GM13976 (cell line): ENCODE results near the gene CNRIP1.

Experiments
- DNase-seq: peaks from one replicate; pipeline ENCODE4 v3.0.0; 2012; ENCODE audit warnings: low spot score
- in situ Hi-C: fragments of 300-500 bp; cut with MboI; formaldehyde crosslinking; loops from one replicate; pipeline ENCODE4 v1.12.0; 2022; ENCODE audit warnings: low sequenced_read_pairs, mixed read lengths, inconsistent platforms; ENCODE audit not compliant: unreplicated experiment
- TF ChIP-seq, protein P1 (sequence below): IDR thresholded peaks from 2 replicates; pipeline ENCODE4 v1.5.1; 2012; ENCODE audit warnings: borderline replicate concordance, mild to moderate bottlenecking; ENCODE audit not compliant: insufficient read depth; ENCODE audit errors: extremely low read depth, missing control alignments, control extremely low read depth

Gene CNRIP1, protein sequence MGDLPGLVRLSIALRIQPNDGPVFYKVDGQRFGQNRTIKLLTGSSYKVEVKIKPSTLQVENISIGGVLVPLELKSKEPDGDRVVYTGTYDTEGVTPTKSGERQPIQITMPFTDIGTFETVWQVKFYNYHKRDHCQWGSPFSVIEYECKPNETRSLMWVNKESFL

DNA sequence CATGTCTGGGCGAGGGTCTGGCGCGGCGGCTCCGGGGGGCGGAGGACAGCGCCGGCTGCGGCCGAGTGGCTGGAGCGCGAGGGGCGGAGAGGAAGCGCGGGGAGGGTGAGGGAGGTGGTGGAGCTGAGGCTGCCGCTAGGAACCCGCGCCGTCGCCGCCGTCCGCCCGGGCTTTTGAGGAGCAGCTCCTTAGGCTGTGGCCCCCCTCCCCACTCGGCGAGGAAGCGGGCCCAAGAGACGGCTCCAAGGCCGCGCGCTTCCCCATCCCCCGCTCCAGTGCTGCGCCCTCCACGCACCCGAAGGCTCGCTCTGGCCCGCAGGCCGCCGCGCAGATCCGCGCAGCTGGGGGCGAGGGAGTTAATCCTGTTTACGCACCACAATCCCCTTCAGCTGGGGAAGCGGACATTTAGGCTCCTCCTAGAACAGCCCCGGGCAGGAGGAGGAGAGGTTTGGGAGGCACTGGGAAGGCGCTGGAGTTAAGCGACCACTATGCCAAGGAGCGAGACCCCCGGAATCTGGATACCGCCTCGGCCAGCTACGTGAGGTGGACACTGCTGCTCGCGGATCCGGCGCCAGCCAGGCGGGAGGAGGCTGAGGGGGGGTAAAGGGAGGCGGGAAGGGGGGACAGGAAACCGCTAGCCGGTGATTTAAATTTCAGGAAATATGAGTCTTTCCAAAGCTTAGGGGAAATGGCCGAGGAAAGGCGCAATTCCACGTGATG lies at the start of gene CNRIP1:
Gene CNRIP1 (minus strand): TSS at position 552 of the 720 bp plus-strand sequence. CDS start 549 bp downstream, at position 3.
- in situ Hi-C loops: no loop called here
- DNase-seq: peak; percentile 48
- TF ChIP-seq, protein P1, sequence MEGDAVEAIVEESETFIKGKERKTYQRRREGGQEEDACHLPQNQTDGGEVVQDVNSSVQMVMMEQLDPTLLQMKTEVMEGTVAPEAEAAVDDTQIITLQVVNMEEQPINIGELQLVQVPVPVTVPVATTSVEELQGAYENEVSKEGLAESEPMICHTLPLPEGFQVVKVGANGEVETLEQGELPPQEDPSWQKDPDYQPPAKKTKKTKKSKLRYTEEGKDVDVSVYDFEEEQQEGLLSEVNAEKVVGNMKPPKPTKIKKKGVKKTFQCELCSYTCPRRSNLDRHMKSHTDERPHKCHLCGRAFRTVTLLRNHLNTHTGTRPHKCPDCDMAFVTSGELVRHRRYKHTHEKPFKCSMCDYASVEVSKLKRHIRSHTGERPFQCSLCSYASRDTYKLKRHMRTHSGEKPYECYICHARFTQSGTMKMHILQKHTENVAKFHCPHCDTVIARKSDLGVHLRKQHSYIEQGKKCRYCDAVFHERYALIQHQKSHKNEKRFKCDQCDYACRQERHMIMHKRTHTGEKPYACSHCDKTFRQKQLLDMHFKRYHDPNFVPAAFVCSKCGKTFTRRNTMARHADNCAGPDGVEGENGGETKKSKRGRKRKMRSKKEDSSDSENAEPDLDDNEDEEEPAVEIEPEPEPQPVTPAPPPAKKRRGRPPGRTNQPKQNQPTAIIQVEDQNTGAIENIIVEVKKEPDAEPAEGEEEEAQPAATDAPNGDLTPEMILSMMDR: no peak

DNA sequence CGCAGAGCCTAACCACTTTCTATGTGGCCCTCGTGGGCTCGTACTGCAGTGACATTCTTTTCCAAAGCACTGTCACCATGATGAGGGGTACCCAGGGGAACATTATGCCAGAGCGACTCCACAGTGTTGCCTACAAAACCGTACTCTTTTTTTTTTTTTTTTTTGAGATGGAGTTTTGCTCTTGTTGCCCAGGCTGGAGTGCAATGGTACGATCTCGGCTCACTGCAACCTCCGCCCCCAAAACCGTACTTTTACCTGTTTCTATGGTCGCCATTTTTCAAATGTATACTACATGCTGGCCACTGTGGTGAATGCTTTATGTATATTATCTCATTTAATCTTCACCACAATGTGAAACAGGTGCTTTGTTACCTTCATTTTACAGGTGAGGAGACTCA lies 49.6 kb upstream of the CNRIP1 start:
- DNase-seq: no peak
- TF ChIP-seq, protein P1: no peak
- in situ Hi-C loops: loop anchor here (10.0 kb wide), 1 partner anchor 65 kb away; no protein-coding TSS in a partner anchor

DNA sequence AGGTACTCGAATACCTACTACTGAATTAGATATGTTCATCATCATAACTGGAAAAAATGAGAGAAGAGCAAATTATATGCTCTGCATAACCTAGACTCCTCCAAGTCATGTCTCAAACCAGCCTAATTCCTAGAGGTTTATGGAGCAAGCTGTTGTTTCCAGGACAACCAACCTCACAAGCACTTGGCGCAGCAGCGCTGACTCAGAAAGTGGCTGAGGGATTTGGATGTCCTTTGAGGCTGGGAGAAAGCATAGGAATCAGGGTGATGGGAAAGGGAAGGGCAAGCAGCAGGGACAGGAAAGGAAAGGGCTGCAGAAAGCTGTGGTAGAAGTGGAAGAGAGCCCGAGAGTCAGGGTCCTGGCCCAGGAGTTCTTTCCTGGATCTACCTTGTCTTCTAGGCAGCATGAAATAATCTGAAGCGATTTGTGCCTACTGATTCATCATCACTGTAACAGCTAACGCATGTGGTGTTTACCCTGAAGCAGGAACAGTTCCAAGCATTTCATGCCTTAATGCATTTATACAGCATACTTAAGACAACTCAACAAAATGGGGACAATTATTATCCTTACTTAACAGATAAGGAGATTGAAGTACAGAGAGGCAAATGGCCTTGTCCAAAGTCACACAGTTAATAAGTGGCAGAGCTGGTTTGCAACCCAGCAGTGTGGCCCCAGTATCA lies 49.0 kb upstream of the CNRIP1 start:
- TF ChIP-seq, protein P1: no peak
- in situ Hi-C loops: loop anchor here (10.0 kb wide), 1 partner anchor 66 kb away; no protein-coding TSS in a partner anchor
- no peak for DNase-seq

DNA sequence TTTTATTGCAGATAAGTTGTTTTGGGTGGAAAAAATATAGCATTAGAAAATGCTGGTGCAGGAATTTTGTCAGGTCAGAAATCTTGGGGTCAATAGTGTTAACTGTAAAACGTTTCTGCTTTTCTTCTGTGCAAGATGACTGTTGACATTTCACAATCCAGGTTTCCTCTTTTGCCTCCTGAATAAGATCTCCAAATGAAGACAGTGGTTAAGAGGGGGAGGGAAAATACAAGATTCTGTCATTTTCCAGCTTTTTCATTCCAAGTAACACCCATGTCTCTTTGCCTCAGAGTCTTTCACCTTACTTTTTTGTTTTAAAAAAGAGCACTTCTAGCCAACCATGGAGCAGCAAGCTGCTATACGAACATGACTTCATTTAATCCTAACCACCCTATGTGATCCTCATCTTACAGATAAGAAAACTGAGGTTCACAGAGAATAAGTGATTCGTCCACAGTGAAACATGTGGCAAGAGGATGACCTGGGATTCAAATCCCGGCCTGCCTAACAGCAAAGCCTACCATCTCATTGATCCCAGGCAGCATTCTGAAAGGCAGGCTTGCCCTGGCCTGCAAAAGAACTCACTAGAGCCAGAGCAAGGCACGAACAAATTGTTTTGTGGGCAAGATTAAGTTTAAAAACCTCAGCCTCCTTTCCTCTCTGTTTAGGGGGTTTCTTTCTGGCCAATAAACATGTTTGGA lies 48.4 kb upstream of the CNRIP1 start:
- DNase-seq: no peak
- in situ Hi-C loops: loop anchor here (10.0 kb wide), 1 partner anchor 67 kb away; no protein-coding TSS in a partner anchor
- TF ChIP-seq, protein P1: no peak

DNA sequence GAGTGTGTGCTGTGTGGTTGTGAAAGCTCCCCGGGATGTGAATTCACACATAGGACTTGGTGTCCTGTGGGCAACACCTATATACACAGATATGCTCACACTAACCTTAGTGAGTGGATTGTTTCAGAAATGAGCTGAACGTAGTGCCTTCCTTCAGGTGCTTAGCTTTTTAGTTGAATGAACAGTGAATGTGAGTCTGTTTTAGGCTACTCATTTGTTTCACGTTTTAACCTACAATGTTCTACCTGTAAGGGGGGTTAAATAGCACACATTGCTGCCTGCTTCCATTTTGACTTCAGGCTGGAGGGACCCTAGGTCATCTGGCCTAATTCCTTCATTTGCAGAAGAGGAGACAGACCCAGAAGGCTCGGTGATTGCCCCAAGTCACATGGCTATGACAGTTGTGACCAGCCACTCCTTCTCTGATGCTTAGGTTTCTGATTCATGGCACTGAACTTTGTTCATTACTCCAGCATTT lies 46.4 kb upstream of the CNRIP1 start:
- no peak for DNase-seq
- TF ChIP-seq, protein P1: no peak
- in situ Hi-C loops: loop anchor here (10.0 kb wide), 1 partner anchor 69 kb away; no protein-coding TSS in a partner anchor

DNA sequence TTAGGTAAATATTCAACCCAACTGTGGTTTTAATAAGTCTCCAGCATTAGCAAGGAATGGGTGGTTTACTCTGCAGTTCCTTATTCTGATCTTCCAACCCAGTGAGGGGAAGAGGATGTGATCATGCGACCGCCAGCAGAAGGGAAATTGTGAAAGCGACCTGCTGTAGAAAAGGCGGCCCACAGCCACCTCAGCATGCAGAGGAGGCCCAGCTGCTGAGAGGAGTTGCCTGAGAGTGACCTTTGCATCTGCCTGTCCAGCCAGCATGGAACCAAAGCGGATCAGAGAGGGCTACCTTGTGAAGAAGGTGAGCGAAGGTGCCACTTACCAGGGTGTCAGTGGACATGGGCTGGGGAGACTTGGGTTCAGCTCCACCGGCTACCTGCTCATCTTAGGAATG lies 45.3 kb upstream of the CNRIP1 start, which contains the start of gene PLEK:
Gene PLEK (plus strand): TSS at position 196 of the 400 bp plus-strand sequence. CDS start 70 bp downstream, at position 266.
- in situ Hi-C loops: loop anchor here (10.0 kb wide), 1 partner anchor 70 kb away; no protein-coding TSS in a partner anchor
- DNase-seq: no peak
- TF ChIP-seq, protein P1: no peak
